HFFc6 (cell line): ENCODE measurements around the gene YRDC. TPM values are rescaled to one million over a fixed set of nuclear protein-coding genes. Genes with fewer than 3 reads are reported as not detected.

ENCODE experiments used
- DNase-seq: peaks from one replicate; pipeline ENCODE4 v3.0.0-alpha.2; 2018
- H3K27ac Mint-ChIP-seq: 2 replicates; pipeline ENCODE4 v1.8.0; 2020; ENCODE audit warnings: mild to moderate bottlenecking, mixed read lengths
- H3K27me3 Mint-ChIP-seq: 2 replicates; pipeline ENCODE4 v1.8.0; 2021; ENCODE audit warnings: mild to moderate bottlenecking, moderate library complexity, mixed read lengths; ENCODE audit not compliant: insufficient read depth
- H3K36me3 Mint-ChIP-seq: 2 replicates; pipeline ENCODE4 v1.8.0; 2021; ENCODE audit warnings: low read depth, mixed read lengths
- H3K4me1 Mint-ChIP-seq: 2 replicates; pipeline ENCODE4 v1.8.0; 2020; ENCODE audit warnings: low read depth, mixed read lengths
- H3K4me3 Mint-ChIP-seq: 2 replicates; pipeline ENCODE4 v1.8.0; 2020; ENCODE audit warnings: mild to moderate bottlenecking, moderate library complexity, mixed read lengths
- H3K9me3 Mint-ChIP-seq: 2 replicates; pipeline ENCODE4 v1.8.0; 2020; ENCODE audit warnings: mild to moderate bottlenecking, mixed read lengths
- CTCF ChIP-seq: fragments of 200-600 bp; sonication (generic); IDR thresholded peaks from 2 replicates; pipeline ENCODE4 v1.5.0; 2021; ENCODE audit warnings: antibody characterized with exemption, mild to moderate bottlenecking
- long read RNA-seq: library from polyadenylated mRNA; unstranded; transcript quantifications from one replicate; pipeline ENCODE4 v2.0.0, GENCODE V29; 2019
- total RNA-seq, 6 experiments: library from RNA; stranded (reverse); fragmentation: NEBNext Ultra II Directional; extraction: Animal tissue kit (Norgen Biotek cat#: 25700); gene quantifications; 2 replicates in 1 of 6; 3 replicates in 5 of 6; pipeline ENCODE4 v1.2.3, GENCODE V29; 2021

Gene YRDC
- total RNA-seq: 10 to 100 TPM; 17.5 to 22.7 (median 20.4) TPM
- long read RNA-seq, partial matches to known transcripts: 0 of 3 reads
- long read RNA-seq, other reads (novel, unspliced or antisense): 0 of 3 reads

DNA sequence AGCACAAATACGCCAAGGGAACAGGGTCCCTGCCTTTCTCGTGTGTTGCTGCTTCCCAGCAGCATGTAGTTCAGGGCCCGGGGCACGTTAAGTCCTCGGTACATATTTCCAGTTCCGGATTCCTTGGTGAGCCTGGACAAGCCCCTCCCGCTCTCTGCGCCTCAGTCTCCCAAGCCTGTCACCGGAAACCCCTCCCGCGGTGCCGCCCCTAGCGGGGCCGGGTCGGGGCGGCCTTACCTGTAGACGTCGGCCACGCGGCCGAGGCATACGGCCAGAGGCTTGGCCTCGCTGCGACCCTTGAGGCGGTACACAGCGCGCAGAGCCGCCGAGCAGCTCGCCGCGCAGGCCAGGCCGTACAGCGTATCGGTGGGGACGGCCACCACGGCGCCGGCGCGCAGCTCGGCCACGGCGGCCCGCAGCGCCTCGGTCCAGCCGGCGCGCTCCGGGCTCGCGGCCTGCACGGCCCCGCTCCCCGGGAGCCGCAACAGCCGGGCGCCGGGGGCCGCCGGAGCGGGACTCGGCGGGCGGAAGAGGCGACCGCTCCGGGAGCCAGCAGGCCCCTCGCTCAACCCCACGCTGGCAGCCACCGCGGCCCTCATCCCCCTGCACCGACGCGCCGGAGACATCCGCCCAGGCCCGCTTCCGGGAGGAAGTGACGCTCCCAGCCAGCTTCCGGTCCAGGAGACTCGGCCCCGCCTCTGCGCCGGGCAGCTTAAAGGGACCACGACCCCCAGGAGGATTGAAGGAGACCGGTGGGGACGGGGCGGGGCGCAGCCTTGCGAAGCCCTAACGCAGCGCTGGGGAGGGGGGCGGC lies at the start of gene YRDC, which contains the start of gene C1orf122:
YRDC (minus strand) TSS at position 654 of the 814 bp plus-strand sequence; CDS start at position 626, 28 bp downstream.
C1orf122 (plus strand) TSS at position 236 of the 814 bp plus-strand sequence. CDS start 615 bp downstream, outside the sequence.
- Mint-ChIP-seq H3K9me3 (no peaks in the 10 kb centered on the region), H3K4me3 (peak within 1 kb of the TSS; percentile 95), H3K4me1 (peaks cover 20% of the 10 kb centered on the region), H3K36me3 (peaks cover 22% of the 10 kb centered on the region), H3K27ac (peak within 1 kb of the TSS; percentile 93), H3K27me3 (peaks cover 6% of the 10 kb centered on the region)
- TF ChIP-seq CTCF: 0 out of 2 replicates have a peak, but pooled peaks have one; percentile 11
- peak; percentile 87 for DNase-seq

GRCh38 chr1:37854406-37854805 lies 46.4 kb upstream of the YRDC start:
- no peak for DNase-seq
- Mint-ChIP-seq H3K9me3 (no peaks in the 10 kb centered on the region), H3K27me3 (peaks cover 2% of the 10 kb centered on the region; the same call in 1 of the 2 replicates), H3K4me3 (no peak overlapping the region), H3K36me3 (peaks cover 19% of the 10 kb centered on the region), H3K27ac (no peak overlapping the region), H3K4me1 (peaks cover 43% of the 10 kb centered on the region)
- TF ChIP-seq CTCF: no peak

DNA sequence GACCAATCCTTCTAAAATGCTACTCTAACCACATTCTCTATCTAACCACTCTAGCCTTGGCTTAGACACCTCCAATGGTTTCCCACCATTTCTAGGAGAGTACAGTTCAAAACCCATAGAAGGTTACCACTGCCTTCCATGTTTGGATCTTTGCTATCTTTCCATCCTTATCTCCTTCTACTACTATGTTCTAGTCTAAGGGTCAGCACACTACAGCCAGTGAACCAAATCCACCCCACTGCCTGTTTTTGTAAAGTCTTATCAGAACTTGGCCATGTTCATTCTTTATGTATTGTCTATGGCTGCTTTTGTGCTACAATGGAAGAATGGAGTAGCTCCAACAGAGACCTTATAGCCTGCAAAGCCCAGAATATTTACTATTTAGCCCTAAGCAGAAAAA lies 45.1 kb upstream of the YRDC start:
- Mint-ChIP-seq H3K27ac (no peak overlapping the region), H3K36me3 (peaks cover 17% of the 10 kb centered on the region), H3K9me3 (no peaks in the 10 kb centered on the region), H3K4me1 (peaks cover 36% of the 10 kb centered on the region), H3K4me3 (no peak overlapping the region), H3K27me3 (no peaks in the 10 kb centered on the region)
- no peak for TF ChIP-seq CTCF
- no peak for DNase-seq

DNA sequence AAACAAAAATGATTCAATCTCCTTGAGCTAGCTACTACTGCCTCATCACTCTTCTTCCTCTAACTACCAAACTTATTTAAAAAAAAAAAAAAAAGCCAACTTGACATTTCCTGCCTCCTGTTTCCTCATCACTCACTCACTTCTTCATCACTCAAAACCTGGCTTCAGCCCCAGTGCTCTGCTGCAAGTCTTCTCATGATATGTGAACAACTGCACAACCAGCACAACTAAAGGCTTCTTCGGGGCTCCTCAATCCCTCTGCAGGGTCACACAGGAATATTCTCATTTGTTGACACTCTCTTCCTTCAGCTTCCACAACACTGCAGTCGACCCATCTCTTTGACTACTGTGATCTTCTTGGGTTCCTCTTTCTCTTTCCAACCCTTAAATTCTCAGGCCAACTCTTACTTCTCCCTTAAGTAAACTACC lies 43.8 kb upstream of the YRDC start:
- no peak overlapping the region for H3K4me3 Mint-ChIP-seq
- no peak for DNase-seq
- H3K9me3 Mint-ChIP-seq: no peaks in the 10 kb centered on the region
- no peak for TF ChIP-seq CTCF
- H3K4me1 Mint-ChIP-seq: peaks cover 27% of the 10 kb centered on the region
- no peaks in the 10 kb centered on the region for H3K27me3 Mint-ChIP-seq
- H3K27ac Mint-ChIP-seq: no peak overlapping the region
- peaks cover 13% of the 10 kb centered on the region for H3K36me3 Mint-ChIP-seq

GRCh38 chr1:37851262-37851661 lies 43.3 kb upstream of the YRDC start:
- no peak for DNase-seq
- Mint-ChIP-seq H3K4me1 (peaks cover 32% of the 10 kb centered on the region), H3K36me3 (peaks cover 14% of the 10 kb centered on the region), H3K27me3 (no peaks in the 10 kb centered on the region), H3K27ac (no peak overlapping the region), H3K4me3 (no peak overlapping the region), H3K9me3 (no peaks in the 10 kb centered on the region)
- TF ChIP-seq CTCF: no peak
